ENCODE data around the gene TMEM164.

Gene TMEM164

DNA sequence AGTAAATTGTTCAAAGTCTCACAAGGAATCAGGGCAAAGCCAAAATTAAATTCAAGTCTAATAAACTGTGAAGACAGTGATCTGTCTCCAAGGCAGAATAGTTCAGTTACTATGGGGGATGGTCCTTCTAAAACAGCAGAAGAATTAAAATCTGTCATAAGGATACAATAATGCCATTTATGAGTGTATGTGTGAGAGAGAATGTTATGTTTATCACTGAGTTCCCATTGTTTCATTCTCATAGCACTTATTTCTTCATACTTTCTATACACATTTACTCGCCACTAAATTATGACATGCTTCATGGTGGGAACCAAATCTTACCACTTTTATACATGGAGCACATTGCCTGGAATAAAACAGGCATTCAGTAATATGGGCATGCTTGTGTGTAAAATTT is 212.5 kb downstream of the TMEM164 start:
- no peak for DNase-seq

DNA sequence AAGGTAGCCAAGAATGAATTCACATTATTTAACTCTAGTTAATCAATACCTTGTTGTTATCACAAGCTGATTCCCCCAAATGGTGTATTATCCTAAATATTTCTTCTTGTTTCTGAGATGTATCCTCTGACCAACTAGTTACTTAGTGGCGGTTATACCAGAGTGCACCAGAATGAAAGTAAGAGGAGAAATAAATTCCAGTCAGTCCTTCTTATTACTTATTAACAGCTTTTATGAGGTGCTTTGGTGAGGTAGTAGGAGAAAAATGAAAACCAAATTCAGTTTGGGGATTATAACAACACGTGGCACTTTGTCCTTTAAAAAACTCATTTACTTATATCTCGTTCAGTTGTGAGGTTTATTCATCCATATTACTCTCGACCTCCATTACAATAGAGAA is 213.1 kb downstream of the TMEM164 start:
- DNase-seq: no peak

DNA sequence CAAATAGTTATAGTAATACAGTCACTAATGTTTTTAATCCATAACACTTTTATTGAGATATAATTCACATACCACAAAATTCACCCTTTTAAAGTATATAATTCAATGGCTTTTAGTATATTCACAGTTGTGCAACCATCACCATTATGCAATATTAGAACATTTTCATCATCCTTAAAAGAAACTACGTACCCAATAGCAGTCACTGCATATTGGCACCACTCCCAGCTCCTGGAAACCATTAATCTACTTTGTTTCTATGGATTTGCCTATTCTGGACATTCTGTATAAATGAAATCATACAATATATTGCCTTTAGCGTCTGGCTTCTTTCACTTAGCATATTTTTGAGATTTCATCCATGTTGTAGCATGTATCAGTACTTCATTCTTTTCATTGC is 215.7 kb downstream of the TMEM164 start:
- DNase-seq: no peak

DNA sequence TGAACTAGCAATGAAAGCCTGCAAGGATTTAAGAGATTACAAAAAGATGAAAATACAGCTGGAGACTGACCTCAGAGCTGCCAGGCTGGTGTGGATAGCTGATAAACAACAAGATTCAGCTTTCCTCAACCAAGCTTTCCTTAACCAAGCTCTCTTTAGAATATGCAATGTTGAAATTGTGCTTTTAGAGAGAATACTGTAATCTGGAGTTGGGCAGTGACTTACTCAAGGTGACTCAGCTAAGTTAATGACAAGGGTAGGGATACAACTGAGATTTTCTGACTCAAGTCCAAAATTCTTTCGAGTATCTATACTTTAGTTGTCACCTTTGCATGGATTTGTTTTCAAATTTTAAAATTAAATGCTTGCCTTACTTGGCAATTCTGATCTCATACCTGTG is 217.0 kb downstream of the TMEM164 start:
- no peak for DNase-seq

DNA sequence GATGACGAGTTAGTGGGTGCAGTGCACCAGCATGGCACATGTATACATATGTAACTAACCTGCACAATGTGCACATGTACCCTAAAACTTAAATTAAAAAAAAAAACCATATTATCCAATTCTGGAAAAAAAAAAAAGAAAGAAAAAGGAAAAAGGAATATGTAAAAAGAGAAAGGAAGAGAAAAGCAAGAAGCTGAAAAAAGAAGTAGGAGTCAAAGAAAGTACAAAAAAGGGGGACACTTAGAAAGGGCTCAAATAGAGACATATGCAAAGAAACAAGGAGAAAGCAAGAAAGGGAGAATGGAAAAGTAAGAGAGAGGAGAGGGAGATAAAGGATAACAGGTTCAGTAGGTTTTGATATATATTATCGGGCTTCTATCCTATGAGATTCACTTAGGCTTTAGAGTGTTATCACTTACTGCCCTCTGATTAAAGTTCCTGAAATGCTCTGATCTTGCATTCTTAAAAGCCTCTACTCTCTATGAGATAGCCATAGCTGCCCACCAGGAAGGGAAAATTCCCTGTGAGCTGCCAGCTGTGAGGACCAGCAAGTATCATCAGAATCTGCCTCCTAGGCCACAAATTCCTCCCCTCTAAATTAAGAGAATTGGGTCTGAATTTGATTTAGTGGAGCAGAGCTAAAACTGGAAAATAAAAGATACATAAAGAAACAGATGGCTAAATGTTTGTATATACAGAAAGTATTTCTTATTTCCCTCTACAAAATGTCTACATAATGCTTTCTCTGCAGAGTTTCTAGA is 219.8 kb downstream of the TMEM164 start:
- no peak for DNase-seq

DNA sequence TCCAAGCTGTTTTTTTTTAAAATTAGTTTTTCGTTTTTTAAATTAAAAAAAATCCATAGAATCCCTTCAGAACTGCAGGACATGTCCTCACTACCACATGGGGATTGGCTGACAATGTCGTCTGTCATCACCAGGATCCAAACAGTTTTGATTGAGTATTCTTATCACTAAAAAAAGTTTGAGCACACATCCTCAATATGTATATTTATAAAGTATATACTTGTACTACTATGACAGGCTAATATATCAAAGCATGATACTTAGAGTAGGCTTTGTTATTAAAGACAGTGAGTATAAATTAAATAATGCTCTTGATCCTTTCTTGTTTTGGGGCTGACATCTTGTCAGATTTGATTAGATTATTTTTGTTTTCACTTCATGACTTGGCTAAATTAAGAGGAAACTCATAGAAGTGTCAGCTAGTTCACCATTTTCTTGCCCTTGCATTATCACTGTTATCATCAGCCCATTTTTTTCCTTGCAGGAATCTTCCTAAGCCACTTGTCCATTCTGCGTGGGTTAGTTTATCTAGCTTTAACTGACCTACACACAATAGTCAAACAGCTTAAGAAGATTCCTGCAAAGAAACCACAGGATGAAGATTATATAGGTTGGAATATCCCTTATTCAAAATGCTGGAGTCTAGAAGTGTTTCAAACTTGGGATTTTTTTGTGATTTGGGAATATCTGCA is 222.2 kb downstream of the TMEM164 start:
- no peak for DNase-seq

DNA sequence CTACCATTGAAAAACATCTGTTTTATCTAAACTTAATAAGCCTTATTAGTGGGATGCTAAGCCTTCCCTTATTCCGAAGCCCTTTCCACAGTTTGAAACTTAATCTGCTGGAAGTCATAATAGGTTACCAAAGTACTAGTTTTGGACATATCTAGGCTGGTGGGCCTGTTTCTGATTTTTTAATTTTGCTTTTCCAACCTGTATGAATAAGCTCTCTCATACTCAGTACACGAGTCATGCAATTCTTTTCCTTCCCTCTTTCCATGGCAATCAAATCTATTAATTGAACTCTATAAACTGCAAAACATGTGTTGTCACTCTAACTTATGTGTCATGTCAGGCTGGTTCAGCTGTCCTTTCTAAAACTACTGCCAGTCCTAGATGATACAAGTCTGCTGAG is 224.0 kb downstream of the TMEM164 start:
- no peak for DNase-seq
